K562 (cell line): ENCODE measurements around the gene SYCP2. TPM values are rescaled to one million over a fixed set of nuclear protein-coding genes. Genes with fewer than 3 reads are reported as not detected.

Experiments used
- ATAC-seq: fragments of 200-7000 bp; cut with Tn5 transposase; 3 replicates; pipeline ENCODE4 v1.9.1; 2020; ENCODE audit warnings: moderate library complexity
- BruUV-seq: library from RNA; stranded (reverse); fragments of 400-500 nt; replicated peaks from 2 replicates; lab custom pipeline; 2021; lab: Mats Ljungman, UMichigan
- CTCF ChIA-PET: fragments of 300-600 bp; formaldehyde crosslinking; extraction: SDS; loops from one replicate; lab custom pipeline; 2021; ENCODE audit warnings: low intra/inter-chr PET ratio; lab: Yijun Ruan, JAX
- POLR2A ChIA-PET: fragments of 300-600, 350-650 bp; sonication (Branson Sonifier 250); formaldehyde crosslinking; extraction: SDS; loops from one replicate; lab custom pipeline; 2021; ENCODE audit warnings: antibody characterized with exemption, inconsistent platforms; lab: Yijun Ruan, JAX
- DNase-seq, 4 experiments: peaks; one replicate each; pipeline versions ENCODE4 v3.0.0 to v3.0.0-alpha.2; 2011 to 2018; ENCODE audit warnings: low spot score in 3 of 4, mixed read lengths in 3 of 4; ENCODE audit errors: extremely low read depth in 1 of 4
- FAIRE-seq: peaks from 2 replicates; lab custom pipeline; 2011; peaks lifted over from hg19 to GRCh38; lab: Jason Lieb, UNC
- H2AFZ ChIP-seq: 2 replicates; pipeline ENCODE4 v1.6.0; 2011; ENCODE audit warnings: low read depth, low read length, control low read depth, inconsistent platforms
- H3K27ac ChIP-seq: fragments of 200-600 bp; 3 replicates; pipeline ENCODE4 v1.8.0; 2011; ENCODE audit warnings: low read depth, mild to moderate bottlenecking, control low read depth, inconsistent platforms, low read length, moderate library complexity, mixed read lengths; ENCODE audit errors: extremely low read depth
- H3K27me3 ChIP-seq, 2 experiments: fragments of 300-600 bp in 1 of 2; 2 replicates in 1 of 2; 3 replicates in 1 of 2; pipeline versions ENCODE4 v1.6.0 to v1.8.0; 2011; ENCODE audit warnings: inconsistent platforms in 2 of 2, low read length in 2 of 2, mild to moderate bottlenecking in 1 of 2, mixed read lengths in 1 of 2, moderate library complexity in 1 of 2; ENCODE audit not compliant: control insufficient read depth in 2 of 2, insufficient read depth in 2 of 2
- H3K36me3 ChIP-seq: fragments of 300-600 bp; 3 replicates; pipeline ENCODE4 v1.8.0; 2011; ENCODE audit warnings: mild to moderate bottlenecking, low read length, inconsistent platforms; ENCODE audit not compliant: control insufficient read depth, insufficient read depth
- H3K4me1 ChIP-seq, 2 experiments: fragments of 200-600 bp in 1 of 2; replicated peaks in 1 of 2; 2 replicates in 1 of 2; 3 replicates in 1 of 2; pipeline versions ENCODE4 v1.5.1 to v1.8.0; 2011; ENCODE audit warnings: inconsistent platforms in 2 of 2, low read length in 2 of 2, mild to moderate bottlenecking in 1 of 2, mixed read lengths in 1 of 2, moderate library complexity in 1 of 2; ENCODE audit not compliant: control insufficient read depth in 2 of 2, insufficient read depth in 2 of 2
- H3K4me2 ChIP-seq: 2 replicates; pipeline ENCODE4 v1.6.1; 2011; ENCODE audit warnings: low read length, control low read depth, inconsistent platforms, mixed read lengths; ENCODE audit not compliant: insufficient read depth
- H3K4me3 ChIP-seq: fragments of 200-600 bp; sonication (generic), shearing (Covaris generic); 2 replicates; pipeline ENCODE4 v1.5.1; 2016; ENCODE audit warnings: control low read depth, inconsistent platforms
- H3K79me2 ChIP-seq: fragments of 200-600 bp; 3 replicates; pipeline ENCODE4 v1.8.0; 2011; ENCODE audit warnings: low read length, inconsistent platforms; ENCODE audit not compliant: control insufficient read depth, insufficient read depth
- H3K9ac ChIP-seq, 2 experiments: 2 replicates each; pipeline versions ENCODE4 v1.6.0 to v1.6.1; 2011; ENCODE audit warnings: low read depth in 2 of 2, low read length in 2 of 2, control low read depth in 1 of 2, inconsistent platforms in 1 of 2, mild to moderate bottlenecking in 1 of 2, mixed read lengths in 1 of 2; ENCODE audit not compliant: insufficient read depth in 1 of 2
- H3K9me1 ChIP-seq: one replicate; pipeline ENCODE4 v1.6.0; 2011; ENCODE audit warnings: inconsistent platforms, mild to moderate bottlenecking, low read length, moderate library complexity; ENCODE audit not compliant: control insufficient read depth, insufficient read depth
- H3K9me3 ChIP-seq: replicated peaks from 2 replicates; pipeline ENCODE4 v1.5.1; 2011; ENCODE audit warnings: low read depth, low read length, inconsistent platforms; ENCODE audit not compliant: control insufficient read depth, insufficient read depth
- H4K20me1 ChIP-seq: replicated peaks from 2 replicates; pipeline ENCODE4 v1.6.1; 2011; ENCODE audit warnings: low read length, inconsistent platforms, mixed read lengths; ENCODE audit not compliant: control insufficient read depth, insufficient read depth
- GABPB1 ChIP-seq: sonication (generic); formaldehyde crosslinking; IDR thresholded peaks from 2 replicates; pipeline ENCODE4 v1.8.0; 2022; ENCODE audit warnings: mild to moderate bottlenecking, missing genetic modification reagents
- HDGF ChIP-seq: fragments of 450-650 bp; IDR thresholded peaks from 2 replicates; pipeline ENCODE4 v1.6.1; 2016
- KHSRP ChIP-seq: fragments of 450-650 bp; IDR thresholded peaks from 2 replicates; pipeline ENCODE4 v1.6.1; 2017
- PHF21A ChIP-seq: fragments of 450-650 bp; IDR thresholded peaks from 2 replicates; pipeline ENCODE4 v1.6.1; 2017; ENCODE audit warnings: low read depth, borderline replicate concordance
- ZBTB7A ChIP-seq: IDR thresholded peaks from 2 replicates; pipeline ENCODE4 v1.6.1; 2011; ENCODE audit warnings: low read depth, mild to moderate bottlenecking, low read length, moderate library complexity, borderline replicate concordance; ENCODE audit not compliant: control insufficient read depth
- ZNF316 ChIP-seq: fragments of 450-650 bp; IDR thresholded peaks from 2 replicates; pipeline ENCODE4 v1.6.1; 2016
- ZNF668 ChIP-seq: fragments of 250-450 bp; sonication (Bioruptor Pico); IDR thresholded peaks from 2 replicates; pipeline ENCODE4 v1.8.0; 2022; ENCODE audit warnings: mild to moderate bottlenecking, inconsistent platforms
- WGBS: fragments of 100-300 bp; shearing (Covaris generic); methylation state at CpG from one replicate; pipeline ENCODE4 v1.1.6; 2016; ENCODE audit warnings: low coverage, mixed read lengths; ENCODE audit not compliant: insufficient coverage; ENCODE audit errors: missing lambda C conversion rate; 5-methylcytosine and 5-hydroxymethylcytosine counted together
- in situ Hi-C: fragments of 300-500 bp; cut with MboI; formaldehyde crosslinking; loops from 4 replicates; pipeline ENCODE4 v1.15.0; 2018; ENCODE audit warnings: inconsistent platforms, mixed read lengths
- intact Hi-C: fragments of 100-400 bp; cut with micrococcal nuclease; formaldehyde crosslinking; loops from 2 replicates; pipeline ENCODE4 v1.14.2; 2022
- polyA plus RNA-seq, 8 experiments: library from polyadenylated mRNA; depleted of rRNA in 4 of 8; stranded (reverse) in 5 of 8; unstranded in 3 of 8; fragments of >200 nt; fragmentation: Nextera tagmentation in 2 of 8; fragmentation: Illumina TruSeq in 1 of 8; extraction: Ambion mirVana in 2 of 8; extraction: Trizol in 1 of 8; gene quantifications; 2 replicates each; pipeline versions ENCODE4 v1.2.1 to v1.2.3, GENCODE V29; 2011 to 2014; ENCODE audit warnings: inconsistent platforms in 1 of 8, missing spikeins in 1 of 8
- total RNA-seq, 7 experiments: library from RNA; depleted of rRNA in 6 of 7; stranded (reverse); fragments of >200 nt in 6 of 7; fragmentation: Illumina TruSeq in 2 of 7; extraction: Trizol in 2 of 7; gene quantifications; 2 replicates each; pipeline versions ENCODE4 v1.2.1 to v1.2.3, GENCODE V29; 2011 to 2021; ENCODE audit warnings: low replicate concordance in 1 of 7

SYCP2 gene
- total and polyA plus RNA-seq, 9 of the 15 experiments (the other 6 are each of a cell fraction or from before 2014, with no cell fraction given) = 0.24 to 1.6 (median 0.67) TPM

DNA sequence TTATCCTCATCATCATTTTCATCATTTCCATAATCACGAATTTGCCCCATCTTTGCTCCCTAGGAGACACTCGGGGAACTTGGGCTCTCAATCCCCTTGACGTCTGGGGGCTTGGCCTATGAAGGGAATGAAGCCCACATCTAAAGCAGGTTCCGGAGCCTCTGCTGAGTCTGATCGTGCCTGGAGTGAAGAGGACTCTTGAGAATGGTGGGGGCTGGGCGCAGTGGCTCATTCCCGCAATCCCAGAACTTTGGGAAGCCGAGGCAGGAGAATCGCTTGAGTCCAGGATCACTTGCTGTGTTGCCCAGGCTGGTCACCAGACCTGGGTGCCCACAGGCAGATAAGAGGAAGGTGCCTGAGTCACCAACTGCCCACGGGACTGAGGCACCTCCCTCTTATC lies 114.5 kb downstream of the SYCP2 start:
- DNase-seq = no peak
- H2AFZ ChIP-seq = no peak overlapping the region
- H3K9me1 ChIP-seq = no peaks in the 10 kb centered on the region
- H3K9me3 ChIP-seq = no peaks in the 10 kb centered on the region
- no peaks in the 10 kb centered on the region; the same call in 1 of the 2 replicates for H4K20me1 ChIP-seq
- in situ Hi-C loops = no loop called here
- no peak for FAIRE-seq
- H3K79me2 ChIP-seq = no peaks in the 10 kb centered on the region
- H3K9ac ChIP-seq = no peak overlapping the region
- 1% methylated on average over 10 of the region's 10 CpGs for WGBS
- POLR2A ChIA-PET = no interaction called here
- no peak for ATAC-seq
- peaks cover 0 to 27% of the 10 kb centered on the region in 2 experiments; a peak in 2 of 5 replicates for H3K27me3 ChIP-seq
- H3K4me1 ChIP-seq = no peaks in the 10 kb centered on the region
- TF ChIP-seq HDGF (no peak), KHSRP (no peak), ZBTB7A (no peak), GABPB1 (CRISPR knock-in tag) (no peak), PHF21A (no peak), ZNF668 (no peak), ZNF316 (0 out of 2 replicates have a peak, but pooled peaks have one; percentile 42)
- no peaks in the 10 kb centered on the region for H3K36me3 ChIP-seq
- BruUV-seq = no TSS peak
- H3K27ac ChIP-seq = no peak overlapping the region
- CTCF ChIA-PET = no interaction called here
- no peak overlapping the region for H3K4me2 ChIP-seq
- intact Hi-C loops = no loop called here
- H3K4me3 ChIP-seq = no peak overlapping the region
